ENCODE data around the gene EPHA4.

DNA sequence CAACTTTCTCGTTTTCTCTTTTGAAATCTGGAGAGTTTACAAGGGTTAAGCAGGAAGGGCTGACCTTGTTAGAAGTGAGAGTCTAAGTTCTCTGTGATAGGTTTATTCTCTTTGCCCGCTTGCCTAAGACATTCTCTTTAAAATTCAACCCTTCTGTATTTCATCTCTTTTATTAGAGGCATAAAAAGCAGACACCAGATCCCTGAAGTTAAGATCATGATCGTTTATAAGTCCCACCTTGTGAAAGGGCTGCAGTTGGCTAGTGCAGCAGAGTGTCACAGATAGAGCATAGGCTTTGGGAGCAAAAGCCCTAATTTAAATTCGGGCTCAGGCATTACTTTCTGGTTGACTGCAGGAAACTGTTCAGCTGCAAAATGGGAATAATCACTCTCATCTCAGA lies 181.2 kb downstream of the EPHA4 start:
- TF ChIP-seq, protein P1, sequence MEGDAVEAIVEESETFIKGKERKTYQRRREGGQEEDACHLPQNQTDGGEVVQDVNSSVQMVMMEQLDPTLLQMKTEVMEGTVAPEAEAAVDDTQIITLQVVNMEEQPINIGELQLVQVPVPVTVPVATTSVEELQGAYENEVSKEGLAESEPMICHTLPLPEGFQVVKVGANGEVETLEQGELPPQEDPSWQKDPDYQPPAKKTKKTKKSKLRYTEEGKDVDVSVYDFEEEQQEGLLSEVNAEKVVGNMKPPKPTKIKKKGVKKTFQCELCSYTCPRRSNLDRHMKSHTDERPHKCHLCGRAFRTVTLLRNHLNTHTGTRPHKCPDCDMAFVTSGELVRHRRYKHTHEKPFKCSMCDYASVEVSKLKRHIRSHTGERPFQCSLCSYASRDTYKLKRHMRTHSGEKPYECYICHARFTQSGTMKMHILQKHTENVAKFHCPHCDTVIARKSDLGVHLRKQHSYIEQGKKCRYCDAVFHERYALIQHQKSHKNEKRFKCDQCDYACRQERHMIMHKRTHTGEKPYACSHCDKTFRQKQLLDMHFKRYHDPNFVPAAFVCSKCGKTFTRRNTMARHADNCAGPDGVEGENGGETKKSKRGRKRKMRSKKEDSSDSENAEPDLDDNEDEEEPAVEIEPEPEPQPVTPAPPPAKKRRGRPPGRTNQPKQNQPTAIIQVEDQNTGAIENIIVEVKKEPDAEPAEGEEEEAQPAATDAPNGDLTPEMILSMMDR (optimal IDR thresholded peaks at IDR 0.05 in 1 of 3, IDR thresholded peaks at IDR 0.05 in 1 of 3, conservative IDR thresholded peaks at IDR 0.05 in 1 of 3; ENCODE audit: extremely low read depth in 1 of 3, insufficient read depth in 2 of 3, low read length in 3 of 3): no peak
- TF ChIP-seq EZH2 (IDR thresholded peaks at IDR 0.05; ENCODE audit: low read length): no peak

All from keratinocyte (primary cell).